GM12875 (cell line): ENCODE measurements around the gene KLRC1.
"Not testable (repeated sequence)": the region's sequence is repeated elsewhere in the genome, so short reads cannot be mapped to it uniquely, and the experiment has no call there.

Source experiments
- H3K4me3 ChIP-seq: one replicate; pipeline ENCODE4 v1.5.1; 2011; ENCODE audit warnings: low read depth, low read length, control low read depth
- CTCF ChIP-seq: IDR thresholded peaks from 2 replicates; pipeline ENCODE4 v1.5.1; 2011; ENCODE audit warnings: low read depth, mild to moderate bottlenecking, control low read depth, inconsistent platforms, low read length, moderate library complexity, borderline replicate concordance; ENCODE audit not compliant: insufficient read depth

KLRC1 gene

GRCh38 chr12:10398168-10398567 is 55.0 kb downstream of the KLRC1 start:
- H3K4me3 ChIP-seq = no peak overlapping the region
- TF ChIP-seq CTCF = no peak

- TF ChIP-seq CTCF = no peak
- H3K4me3 ChIP-seq = no peak overlapping the region
These were observed 55.9 kb downstream of the KLRC1 start for GRCh38 chr12:10397296-10397695.

DNA sequence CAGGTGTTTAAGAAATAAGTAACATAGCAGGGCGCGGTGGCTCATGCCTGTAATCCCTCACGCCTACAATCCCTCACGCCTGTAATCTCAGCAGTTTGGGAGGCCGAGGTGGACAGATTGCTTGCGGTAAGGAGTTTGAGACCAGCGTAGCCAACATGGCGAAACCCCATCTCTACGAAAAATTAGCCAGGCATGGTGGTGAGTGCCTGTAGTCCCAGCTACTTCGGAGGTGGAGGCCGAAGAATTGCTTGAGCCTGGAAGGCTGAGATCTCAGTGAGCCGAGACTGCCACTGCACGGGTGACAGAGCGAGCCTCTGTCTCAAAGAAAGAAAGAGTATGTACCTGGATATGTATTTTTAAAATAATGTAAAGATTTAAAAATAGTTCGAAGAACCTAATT is 57.0 kb downstream of the KLRC1 start:
- not testable (repeated sequence) for H3K4me3 ChIP-seq
